HEK293T (cell line): ENCODE data around the gene GPR85.
"Not testable (repeated sequence)": the region's sequence is repeated elsewhere in the genome, so short reads cannot be mapped to it uniquely, and the experiment has no call there.

Experiments
- CTCF ChIA-PET: fragments of 350-600 bp; formaldehyde crosslinking; extraction: SDS; loops from one replicate; lab custom pipeline; 2021; ENCODE audit warnings: antibody characterized with exemption, inconsistent platforms; lab: Yijun Ruan, JAX
- POLR2A ChIA-PET: fragments of 350-600 bp; formaldehyde crosslinking; extraction: SDS; loops from one replicate; lab custom pipeline; 2020; ENCODE audit warnings: antibody characterized with exemption, inconsistent platforms; lab: Yijun Ruan, JAX
- DNase-seq: peaks from one replicate; pipeline ENCODE4 v3.0.0; 2012; ENCODE audit warnings: mixed read lengths; ENCODE audit errors: extremely low spot score
- ARNT ChIP-seq: fragments of 450-650 bp; IDR thresholded peaks from 2 replicates; pipeline ENCODE4 v1.6.1; 2017; ENCODE audit warnings: mild to moderate bottlenecking
- BHLHE40 ChIP-seq: fragments of 450-650 bp; IDR thresholded peaks from 2 replicates; pipeline ENCODE4 v1.6.1; 2016; ENCODE audit warnings: mild to moderate bottlenecking, moderate library complexity, borderline replicate concordance
- CTBP1 ChIP-seq: fragments of 450-650 bp; IDR thresholded peaks from 2 replicates; pipeline ENCODE4 v1.6.1; 2016; ENCODE audit warnings: borderline replicate concordance
- ELF4 ChIP-seq: fragments of 450-650 bp; IDR thresholded peaks from 2 replicates; pipeline ENCODE4 v1.6.1; 2017; ENCODE audit warnings: antibody characterized with exemption
- FOXA1 ChIP-seq: fragments of 450-650 bp; IDR thresholded peaks from 2 replicates; pipeline ENCODE4 v1.6.1; 2016; ENCODE audit warnings: mild to moderate bottlenecking
- FOXK2 ChIP-seq: fragments of 450-650 bp; IDR thresholded peaks from 2 replicates; pipeline ENCODE4 v1.6.1; 2016; ENCODE audit warnings: mild to moderate bottlenecking
- FOXM1 ChIP-seq: fragments of 450-650 bp; IDR thresholded peaks from 2 replicates; pipeline ENCODE4 v1.6.1; 2017; ENCODE audit warnings: mild to moderate bottlenecking, borderline replicate concordance
- HDGF ChIP-seq: fragments of 450-650 bp; IDR thresholded peaks from 2 replicates; pipeline ENCODE4 v1.6.1; 2017; ENCODE audit warnings: antibody characterized with exemption, borderline replicate concordance
- L3MBTL2 ChIP-seq: fragments of 450-650 bp; conservative IDR thresholded peaks from 2 replicates; pipeline ENCODE4 v1.6.1; 2016; ENCODE audit warnings: mild to moderate bottlenecking
- LEF1 ChIP-seq: fragments of 450-650 bp; IDR thresholded peaks from 2 replicates; pipeline ENCODE4 v1.6.1; 2017; ENCODE audit warnings: mild to moderate bottlenecking, borderline replicate concordance
- NFRKB ChIP-seq: fragments of 450-650 bp; IDR thresholded peaks from 2 replicates; pipeline ENCODE4 v1.6.1; 2016; ENCODE audit warnings: mild to moderate bottlenecking, moderate library complexity
- SP1 ChIP-seq: fragments of 450-650 bp; IDR thresholded peaks from 2 replicates; pipeline ENCODE4 v1.6.1; 2017
- SUZ12 ChIP-seq: fragments of 450-650 bp; IDR thresholded peaks from 2 replicates; pipeline ENCODE4 v1.6.1; 2016; ENCODE audit warnings: mild to moderate bottlenecking
- TARDBP ChIP-seq: fragments of 450-650 bp; IDR thresholded peaks from 2 replicates; pipeline ENCODE4 v1.6.1; 2016
- ZNF384 ChIP-seq: fragments of 450-650 bp; IDR thresholded peaks from 2 replicates; pipeline ENCODE4 v1.6.1; 2016
- TF ChIP-seq, protein P1 (sequence below): fragments of 450-650 bp; IDR thresholded peaks from 2 replicates; pipeline ENCODE4 v1.6.1; 2016

Gene GPR85

DNA sequence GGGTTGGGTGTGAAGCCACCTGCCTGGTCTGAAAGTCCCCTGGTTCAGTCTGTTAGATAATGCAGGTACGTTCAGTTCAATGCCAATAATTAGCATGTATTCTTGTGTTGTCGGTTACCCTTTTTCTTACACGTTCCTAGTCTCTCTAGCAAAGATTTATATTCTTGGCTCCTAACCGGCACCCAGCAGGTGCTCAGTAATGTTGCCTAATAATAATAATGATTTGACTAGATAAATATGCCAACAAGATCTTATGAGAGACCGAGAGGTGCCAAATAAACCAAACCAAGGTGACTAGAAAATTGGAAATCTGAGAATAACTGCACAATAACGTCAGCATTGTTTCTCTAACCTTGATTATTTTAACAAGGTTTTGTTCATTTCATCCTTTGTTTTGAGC lies 32.8 kb upstream of the GPR85 start:
- no peak for DNase-seq
- ChIA-PET CTCF (no interaction called here), POLR2A (interaction anchor here (1.6 kb wide), 1 partner anchor 180 kb away, joined by 5 read pairs; a partner anchor contains a TSS)
- TF ChIP-seq ZNF384 (no peak), L3MBTL2 (no peak), FOXA1 (no peak), SP1 (no peak), CTBP1 (no peak), LEF1 (no peak), FOXK2 (no peak)
- TF ChIP-seq, protein P1, sequence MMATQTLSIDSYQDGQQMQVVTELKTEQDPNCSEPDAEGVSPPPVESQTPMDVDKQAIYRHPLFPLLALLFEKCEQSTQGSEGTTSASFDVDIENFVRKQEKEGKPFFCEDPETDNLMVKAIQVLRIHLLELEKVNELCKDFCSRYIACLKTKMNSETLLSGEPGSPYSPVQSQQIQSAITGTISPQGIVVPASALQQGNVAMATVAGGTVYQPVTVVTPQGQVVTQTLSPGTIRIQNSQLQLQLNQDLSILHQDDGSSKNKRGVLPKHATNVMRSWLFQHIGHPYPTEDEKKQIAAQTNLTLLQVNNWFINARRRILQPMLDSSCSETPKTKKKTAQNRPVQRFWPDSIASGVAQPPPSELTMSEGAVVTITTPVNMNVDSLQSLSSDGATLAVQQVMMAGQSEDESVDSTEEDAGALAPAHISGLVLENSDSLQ = no peak

GRCh38 chr7:113118074-113118959 lies 31.7 kb upstream of the GPR85 start, which contains the start of gene SMIM30:
TSS of gene SMIM30 (minus strand) at chr7:113118554. CDS start at chr7:113117578, 976 bp downstream.
- CTCF ChIA-PET = no interaction called here
- peak; percentile 87 for DNase-seq
- TF ChIP-seq TARDBP (peak; percentile 90), L3MBTL2 (peak; percentile 90)
- TF ChIP-seq, protein P1 = no peak
- POLR2A ChIA-PET = interaction anchor here (0.7 to 1.3 kb wide), 2 partner anchors 18 to 32 kb away, joined by 3 to 5 read pairs; partner anchors contain the start of gene GPR85

GRCh38 chr7:113117374-113117774 lies 30.7 kb upstream of the GPR85 start:
- POLR2A ChIA-PET = interaction anchor here (0.7 kb wide), 1 partner anchor 31 kb away, joined by 5 read pairs; the partner anchor contains the start of gene GPR85
- DNase-seq, CTCF ChIA-PET: not testable (repeated sequence)

GRCh38 chr7:113113912-113114311 lies 27.3 kb upstream of the GPR85 start:
- CTCF ChIA-PET = no interaction called here
- TF ChIP-seq SUZ12 = no peak
- no peak for TF ChIP-seq L3MBTL2
- no peak for TF ChIP-seq SP1
- no peak for TF ChIP-seq ELF4
- TF ChIP-seq CTBP1 = no peak
- no peak for TF ChIP-seq HDGF
- TF ChIP-seq FOXM1 = no peak
- no peak for TF ChIP-seq NFRKB
- POLR2A ChIA-PET = no interaction called here
- peak; percentile 14 for DNase-seq

- POLR2A ChIA-PET = no interaction called here
- CTCF ChIA-PET = interaction anchor here (0.8 kb wide), 1 partner anchor 10 kb away, joined by 3 read pairs; no protein-coding TSS in a partner anchor
- DNase-seq = no peak
- TF ChIP-seq TARDBP (no peak), FOXA1 (no peak), FOXM1 (no peak)
Observed at GRCh38 chr7:113109718-113110117, 23.1 kb upstream of the GPR85 start.

DNA sequence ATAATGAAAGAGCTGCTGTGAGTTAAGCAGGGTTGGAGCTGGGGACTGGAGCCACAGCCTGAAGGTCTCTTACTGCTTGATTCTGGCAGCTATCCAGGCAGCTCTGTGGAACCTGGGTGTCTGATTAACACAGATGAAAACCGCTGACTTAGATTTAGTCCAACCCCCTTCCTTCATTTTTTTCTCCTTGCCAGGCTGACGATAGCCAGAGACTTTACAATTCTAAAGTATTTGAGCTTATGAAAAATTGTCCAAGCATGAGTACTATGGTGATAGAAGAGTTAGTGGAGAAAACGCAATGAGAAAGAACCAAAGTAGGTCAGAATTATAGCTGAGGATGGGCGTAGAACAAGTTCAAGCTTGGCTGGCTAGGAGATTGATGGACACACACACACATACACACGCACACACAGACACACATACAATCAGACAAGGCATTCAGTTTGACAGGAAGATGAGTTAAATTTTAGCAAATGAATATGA lies 13.5 kb upstream of the GPR85 start:
- CTCF ChIA-PET = interaction anchor here (1.1 kb wide), 1 partner anchor 9 kb away, joined by 3 read pairs; no protein-coding TSS in a partner anchor

More for the DNA sequence above, 13.5 kb upstream of the GPR85 start:
- POLR2A ChIA-PET = interaction anchor here (0.9 to 1.1 kb wide), 2 partner anchors 12 to 18 kb away, joined by 3 read pairs; partner anchors contain the start of gene SMIM30
- DNase-seq = no peak
- TF ChIP-seq BHLHE40 (no peak), FOXK2 (no peak), LEF1 (no peak), FOXM1 (no peak), FOXA1 (no peak), ARNT (no peak), CTBP1 (no peak), HDGF (no peak), NFRKB (no peak), TARDBP (no peak), SP1 (no peak), ELF4 (no peak), ZNF384 (no peak), L3MBTL2 (no peak)
- TF ChIP-seq, protein P1 = no peak
